Gastrocnemius medialis (tissue), 4 donors: ENCODE measurements around the gene TPSB2.

Source experiments
- CTCF ChIP-seq, 5 experiments: fragments of 450-650 bp in 3 of 5; fragments of 200-600 bp in 2 of 5; sonication (generic) in 2 of 5; IDR thresholded peaks in 4 of 5; conservative IDR thresholded peaks in 1 of 5; 1 replicate in 4 of 5; 2 replicates in 1 of 5; pipeline ENCODE4 v1.5.1; 2016 to 2019; ENCODE audit warnings: antibody characterized with exemption in 5 of 5, mild to moderate bottlenecking in 3 of 5, moderate library complexity in 3 of 5
- POLR2A ChIP-seq, 2 donors: fragments of 450-650 bp; IDR thresholded peaks; one replicate each; pipeline ENCODE4 v1.6.1; 2017; ENCODE audit warnings: antibody characterized with exemption in 2 of 2, mild to moderate bottlenecking in 2 of 2, moderate library complexity in 2 of 2

- TF ChIP-seq CTCF (IDR thresholded peaks at IDR 0.05 in 4 of 5, conservative IDR thresholded peaks at IDR 0.05 in 1 of 5) (no peak), POLR2A (IDR thresholded peaks at IDR 0.05) (no peak)
Measured at GRCh38 chr16:1259760-1260068, 29.7 kb upstream of the TPSB2 start.
